IPS-15b (cell line): ENCODE results near the gene RBM4B.

Experiments used
- H3K27me3 ChIP-seq: one replicate; pipeline ENCODE4 v1.6.1; 2013; ENCODE audit warnings: low read length; ENCODE audit not compliant: control insufficient read depth, insufficient read depth
- H3K36me3 ChIP-seq: one replicate; pipeline ENCODE4 v1.6.1; 2013; ENCODE audit warnings: low read length; ENCODE audit not compliant: control insufficient read depth, insufficient read depth
- H3K4me1 ChIP-seq: one replicate; pipeline ENCODE4 v1.6.1; 2013; ENCODE audit warnings: mild to moderate bottlenecking, low read length; ENCODE audit not compliant: control insufficient read depth, insufficient read depth
- H3K4me3 ChIP-seq: one replicate; pipeline ENCODE4 v1.5.1; 2013; ENCODE audit warnings: low read depth, low read length
- H3K9ac ChIP-seq: one replicate; pipeline ENCODE4 v1.6.1; 2013; ENCODE audit warnings: low read depth, mild to moderate bottlenecking, low read length
- H3K9me3 ChIP-seq: one replicate; pipeline ENCODE4 v1.6.1; 2013; ENCODE audit warnings: mild to moderate bottlenecking, low read length; ENCODE audit not compliant: control insufficient read depth, insufficient read depth

Gene RBM4B

GRCh38 chr11:66629356-66629755 is 48.3 kb downstream of the RBM4B start:
- Histone ChIP-seq H3K9me3 (no peaks in the 10 kb centered on the region), H3K36me3 (peaks cover 55% of the 10 kb centered on the region), H3K27me3 (no peaks in the 10 kb centered on the region), H3K4me1 (no peaks in the 10 kb centered on the region), H3K4me3 (no peak overlapping the region), H3K9ac (no peak overlapping the region)

- Histone ChIP-seq H3K4me1 (no peaks in the 10 kb centered on the region), H3K36me3 (peaks cover 67% of the 10 kb centered on the region), H3K9ac (no peak overlapping the region), H3K27me3 (no peaks in the 10 kb centered on the region), H3K4me3 (no peak overlapping the region), H3K9me3 (no peaks in the 10 kb centered on the region)
Observed at GRCh38 chr11:66628061-66628603, 49.6 kb downstream of the RBM4B start.

GRCh38 chr11:66626926-66627325 is 50.8 kb downstream of the RBM4B start:
- H3K4me3 ChIP-seq, result no peak overlapping the region
- no peaks in the 10 kb centered on the region for H3K9me3 ChIP-seq
- H3K27me3 ChIP-seq, result no peaks in the 10 kb centered on the region
- no peak overlapping the region for H3K9ac ChIP-seq
- peaks cover 70% of the 10 kb centered on the region for H3K36me3 ChIP-seq
- H3K4me1 ChIP-seq, result no peaks in the 10 kb centered on the region

- Histone ChIP-seq H3K4me1 (no peaks in the 10 kb centered on the region), H3K36me3 (peaks cover 73% of the 10 kb centered on the region), H3K27me3 (no peaks in the 10 kb centered on the region), H3K4me3 (no peak overlapping the region), H3K9ac (no peak overlapping the region), H3K9me3 (no peaks in the 10 kb centered on the region)
Observed at GRCh38 chr11:66626382-66626781, 51.3 kb downstream of the RBM4B start.

GRCh38 chr11:66625752-66626149 is 51.9 kb downstream of the RBM4B start:
- Histone ChIP-seq H3K4me1 (no peaks in the 10 kb centered on the region), H3K4me3 (no peak overlapping the region), H3K9me3 (no peaks in the 10 kb centered on the region), H3K36me3 (peaks cover 73% of the 10 kb centered on the region), H3K27me3 (no peaks in the 10 kb centered on the region), H3K9ac (no peak overlapping the region)

- H3K4me3 ChIP-seq, result no peak overlapping the region
- no peak overlapping the region for H3K9ac ChIP-seq
- no peaks in the 10 kb centered on the region for H3K27me3 ChIP-seq
- no peaks in the 10 kb centered on the region for H3K9me3 ChIP-seq
- H3K4me1 ChIP-seq, result no peaks in the 10 kb centered on the region
- H3K36me3 ChIP-seq, result peaks cover 73% of the 10 kb centered on the region
Observed at GRCh38 chr11:66625041-66625751, 52.5 kb downstream of the RBM4B start.

GRCh38 chr11:66624450-66624849 is 53.2 kb downstream of the RBM4B start:
- Histone ChIP-seq H3K27me3 (no peaks in the 10 kb centered on the region), H3K4me3 (no peak overlapping the region), H3K36me3 (peaks cover 66% of the 10 kb centered on the region), H3K9me3 (no peaks in the 10 kb centered on the region), H3K9ac (no peak overlapping the region), H3K4me1 (no peaks in the 10 kb centered on the region)

- Histone ChIP-seq H3K9me3 (no peaks in the 10 kb centered on the region), H3K36me3 (peaks cover 26% of the 10 kb centered on the region), H3K4me1 (peaks cover 8% of the 10 kb centered on the region), H3K27me3 (no peaks in the 10 kb centered on the region), H3K4me3 (peak overlapping the region; percentile 100), H3K9ac (no peak overlapping the region)
Observed at GRCh38 chr11:66619080-66619554, 58.6 kb downstream of the RBM4B start.

GRCh38 chr11:66617155-66617834 is 60.4 kb downstream of the RBM4B start:
- H3K27me3 ChIP-seq, result no peaks in the 10 kb centered on the region
- H3K9me3 ChIP-seq, result no peaks in the 10 kb centered on the region
- H3K36me3 ChIP-seq, result peaks cover 13% of the 10 kb centered on the region
- peak overlapping the region; percentile 91 for H3K9ac ChIP-seq
- peaks cover 8% of the 10 kb centered on the region for H3K4me1 ChIP-seq
- peak overlapping the region; percentile 100 for H3K4me3 ChIP-seq

GRCh38 chr11:66616379-66617154 is 61.1 kb downstream of the RBM4B start, which contains the start of gene RBM14:
RBM14 (plus strand) TSS chr11:66616630; CDS start chr11:66616721, 91 bp downstream.
- Histone ChIP-seq H3K4me1 (peaks cover 8% of the 10 kb centered on the region), H3K27me3 (no peaks in the 10 kb centered on the region), H3K9ac (peak within 1 kb of the TSS; percentile 95), H3K9me3 (no peaks in the 10 kb centered on the region), H3K4me3 (peak within 1 kb of the TSS; percentile 100), H3K36me3 (peaks cover 6% of the 10 kb centered on the region)
